Measurements from ENCODE around the gene RIMKLA. TPM values are rescaled to one million over a fixed set of nuclear protein-coding genes. Genes with fewer than 3 reads are reported as not detected.

Gene RIMKLA, protein sequence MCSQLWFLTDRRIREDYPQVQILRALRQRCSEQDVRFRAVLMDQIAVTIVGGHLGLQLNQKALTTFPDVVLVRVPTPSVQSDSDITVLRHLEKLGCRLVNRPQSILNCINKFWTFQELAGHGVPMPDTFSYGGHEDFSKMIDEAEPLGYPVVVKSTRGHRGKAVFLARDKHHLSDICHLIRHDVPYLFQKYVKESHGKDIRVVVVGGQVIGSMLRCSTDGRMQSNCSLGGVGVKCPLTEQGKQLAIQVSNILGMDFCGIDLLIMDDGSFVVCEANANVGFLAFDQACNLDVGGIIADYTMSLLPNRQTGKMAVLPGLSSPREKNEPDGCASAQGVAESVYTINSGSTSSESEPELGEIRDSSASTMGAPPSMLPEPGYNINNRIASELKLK
- total RNA-seq (2022; extraction: Qiagen RNA extraction): 0.38 to 0.90 TPM (median 0.66 TPM) in 5 replicates

DNA sequence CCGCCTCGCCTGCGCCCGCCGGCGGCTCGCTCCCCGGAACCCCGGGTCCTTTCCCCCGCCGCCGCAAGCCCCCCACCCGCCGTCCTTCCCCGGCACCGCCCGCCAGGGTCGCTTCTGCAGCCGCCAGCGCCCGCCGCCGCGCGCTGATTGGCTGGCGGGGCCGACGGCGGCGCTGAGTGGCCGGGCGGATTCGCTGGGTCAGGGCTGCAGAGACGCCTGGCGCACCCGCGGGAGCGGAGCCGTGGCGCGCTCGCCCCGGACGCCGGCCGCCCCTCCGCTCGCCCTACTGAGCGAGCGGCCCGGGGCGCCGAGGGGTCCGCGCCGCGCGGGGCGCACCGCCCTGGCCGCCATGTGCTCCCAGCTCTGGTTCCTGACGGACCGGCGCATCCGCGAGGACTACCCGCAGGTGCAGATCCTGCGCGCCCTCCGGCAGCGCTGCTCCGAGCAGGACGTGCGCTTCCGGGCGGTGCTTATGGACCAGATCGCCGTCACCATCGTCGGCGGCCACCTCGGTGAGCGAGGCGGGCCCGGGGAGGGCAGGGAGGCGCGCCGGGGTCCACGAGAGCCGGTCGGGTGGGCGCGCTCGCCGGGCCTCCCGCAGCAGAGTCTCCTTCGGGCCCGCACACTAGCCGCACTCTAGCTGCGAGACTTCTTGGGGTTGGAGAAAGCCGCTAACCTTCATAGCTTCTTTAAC lies at the start of gene RIMKLA:
RIMKLA (plus strand) TSS at position 207 of the 694 bp plus-strand sequence; CDS start at position 350, 143 bp downstream.

DNA sequence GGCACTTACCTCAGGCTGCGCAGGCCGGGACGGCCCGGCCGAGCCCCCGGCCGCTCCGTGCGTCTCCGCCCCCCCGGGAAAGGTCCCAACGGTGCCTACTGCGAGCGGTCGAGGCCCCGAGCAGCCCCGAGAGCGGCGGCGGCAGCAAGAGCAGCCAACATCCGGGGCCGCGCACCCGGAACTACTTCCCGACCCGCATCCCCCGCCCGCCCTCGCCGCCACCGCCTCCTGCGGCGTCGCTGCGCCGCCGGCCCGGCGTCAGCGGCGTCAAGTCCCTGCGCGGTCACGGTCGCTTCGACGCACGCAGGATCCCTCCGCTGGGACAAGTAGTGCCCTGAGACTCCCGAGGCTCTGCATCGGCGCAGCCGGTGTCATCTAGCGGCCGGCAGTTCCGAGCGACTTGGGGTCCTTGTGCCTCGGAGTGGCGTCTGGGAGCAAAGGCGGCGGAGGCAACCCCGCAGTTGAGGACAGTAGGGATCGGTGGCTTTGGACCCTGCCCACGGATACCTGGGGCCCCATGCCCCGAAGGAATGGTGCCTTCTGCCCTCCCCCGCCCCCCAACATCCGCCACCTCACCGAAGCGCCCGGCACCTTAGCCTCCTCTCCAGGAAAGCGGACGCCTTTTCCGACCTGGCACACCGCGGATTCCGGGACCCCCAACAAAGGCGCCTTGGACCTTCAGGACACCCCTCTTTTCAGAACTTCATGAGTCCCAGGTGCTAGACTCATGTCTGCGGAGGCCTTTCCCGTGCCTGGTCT lies 45.4 kb upstream of the RIMKLA start, which contains the start of gene FOXJ3:
FOXJ3 (minus strand) TSS at position 186 of the 759 bp plus-strand sequence. CDS start 24,142 bp downstream, outside the sequence.

DNA sequence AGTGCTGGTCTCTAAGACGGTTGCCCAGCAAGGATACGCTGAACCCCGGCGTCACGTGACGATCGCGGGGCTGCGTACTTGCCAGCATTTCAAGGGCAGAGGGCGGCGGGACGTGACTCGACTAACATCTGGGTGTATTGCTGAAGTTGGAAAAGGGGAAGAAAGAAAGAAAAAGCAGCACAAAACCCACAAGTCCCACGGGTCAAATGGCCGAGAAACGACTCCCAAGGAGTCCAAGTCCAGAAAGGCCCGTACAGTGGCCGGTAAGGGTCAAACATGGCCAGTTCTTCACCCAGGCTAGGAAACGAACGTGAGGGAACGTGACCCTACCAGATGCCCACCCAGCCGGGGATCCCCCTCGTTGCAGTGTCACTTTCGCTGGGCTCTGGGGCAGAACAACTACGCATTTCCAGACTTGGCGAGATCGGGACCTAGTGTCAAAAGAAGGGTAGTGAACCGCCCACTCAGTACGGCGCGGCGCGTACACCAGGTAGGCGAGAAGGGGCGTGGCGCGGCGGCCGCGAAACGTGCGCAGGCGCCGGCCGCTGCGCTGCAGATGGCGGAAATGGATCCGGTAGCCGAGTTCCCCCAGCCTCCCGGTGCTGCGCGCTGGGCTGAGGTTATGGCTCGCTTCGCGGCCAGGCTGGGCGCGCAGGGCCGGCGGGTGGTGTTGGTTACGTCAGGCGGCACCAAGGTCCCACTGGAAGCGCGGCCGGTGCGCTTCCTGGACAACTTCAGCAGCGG lies 75.6 kb downstream of the RIMKLA start, which contains the start of the genes PPCS and ZMYND12:
PPCS (plus strand) TSS at position 534 of the 744 bp plus-strand sequence; CDS start at position 557, 23 bp downstream.
ZMYND12 (minus strand) TSS at position 13 of the 744 bp plus-strand sequence. CDS start 25 bp downstream, outside the sequence.

DNA sequence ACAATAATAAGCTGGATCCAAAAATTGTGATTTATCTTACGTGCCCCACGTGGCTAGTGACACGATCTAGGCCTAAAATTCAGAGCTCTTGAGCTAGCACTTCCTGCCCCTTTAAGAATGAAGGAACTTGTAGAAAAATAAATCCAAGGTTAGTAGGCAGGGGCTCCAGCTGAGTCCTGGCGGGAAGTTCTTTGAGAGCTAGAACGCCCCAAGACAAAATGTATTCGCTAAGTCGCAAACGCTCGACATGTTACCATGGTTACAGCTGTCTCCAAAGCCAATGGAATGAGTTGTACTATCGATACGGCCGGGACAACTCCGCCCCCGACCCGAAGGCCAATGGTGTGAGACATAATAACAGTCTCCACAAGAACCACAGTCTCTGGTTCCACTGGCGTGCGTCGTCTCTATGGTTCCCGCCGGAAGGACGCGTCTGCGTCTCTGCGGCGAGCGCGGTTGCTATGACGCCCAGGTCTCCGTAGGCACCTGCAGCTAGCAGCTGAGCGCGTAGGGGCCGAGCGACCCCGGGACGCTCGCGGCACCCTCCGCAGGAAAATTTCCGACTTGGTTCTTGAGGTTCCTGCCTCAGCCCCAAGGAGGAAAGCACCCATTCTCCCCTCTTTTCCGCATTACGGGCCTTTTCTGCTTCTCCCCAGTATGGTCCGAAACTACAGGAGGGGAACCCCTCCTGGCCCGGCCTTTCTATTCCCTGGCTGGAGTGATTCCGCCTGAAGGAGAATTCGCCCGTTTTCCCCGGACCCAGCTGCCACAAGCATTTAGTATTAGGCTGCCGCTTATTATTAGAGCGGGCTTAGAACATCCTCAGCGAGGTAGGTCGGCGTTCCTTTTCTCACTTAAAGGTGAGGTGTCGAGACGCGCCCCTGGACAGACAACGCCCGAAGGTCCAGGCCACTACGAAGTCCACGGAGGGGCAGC lies 82.5 kb downstream of the RIMKLA start, which contains the start of gene CCDC30:
CCDC30 (plus strand) TSS at position 459 of the 936 bp plus-strand sequence. CDS start 17,266 bp downstream, outside the sequence.

Other genes starting within 250 kb of the RIMKLA start
- 0.20 to 0.32 TPM (median 0.23 TPM) in 3 of 5 replicates, not detected in the others for gene GUCA2B, start 227.4 kb upstream of the RIMKLA start, total RNA-seq (2022; extraction: Qiagen RNA extraction)
- gene GUCA2A, start 216.0 kb upstream of the RIMKLA start, total RNA-seq (2022; extraction: Qiagen RNA extraction): 0.29 TPM in 1 of 5 replicates, not detected in the others
- gene FOXJ3, start 45.6 kb upstream of the RIMKLA start, total RNA-seq (2022; extraction: Qiagen RNA extraction): 15.2 to 20.3 TPM (median 18.1 TPM) in 5 replicates
- 0.21 to 0.46 TPM (median 0.40 TPM) in 5 replicates for gene ZMYND12, start 75.2 kb downstream of the RIMKLA start, total RNA-seq (2022; extraction: Qiagen RNA extraction)
- 37.0 to 40.2 TPM (median 37.3 TPM) in 5 replicates for gene PPCS, start 75.8 kb downstream of the RIMKLA start, total RNA-seq (2022; extraction: Qiagen RNA extraction)
- gene CCDC30, start 82.5 kb downstream of the RIMKLA start, total RNA-seq (2022; extraction: Qiagen RNA extraction): 0.53 to 1.2 TPM (median 0.76 TPM) in 5 replicates